ENCODE data around the gene ZBTB7C. TPM values are rescaled to one million over a fixed set of nuclear protein-coding genes. Genes with fewer than 3 reads are reported as not detected.

Gene ZBTB7C
- polyA plus RNA-seq, 1 of the 3 experiments (the other 2 are of a cell fraction) = 0.05 TPM

DNA sequence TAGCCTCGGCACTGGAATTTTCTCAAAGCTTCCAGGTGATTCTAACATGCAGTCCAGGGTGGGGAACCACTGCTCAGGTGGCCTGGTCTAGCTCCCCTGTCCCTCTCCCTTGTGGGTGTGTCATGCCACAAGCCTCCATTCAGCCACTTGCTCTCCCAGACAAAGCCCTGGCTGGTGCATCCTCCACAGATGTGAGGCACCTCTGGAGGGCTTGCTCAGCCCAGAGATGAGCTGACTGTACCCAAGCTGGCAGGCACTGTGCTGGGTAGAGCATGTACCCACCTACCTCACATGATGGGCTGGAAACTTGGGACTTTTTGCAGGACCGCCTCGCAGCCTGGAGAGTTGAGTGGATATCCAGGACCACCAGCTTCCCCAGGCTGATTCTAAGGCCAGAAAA, 88.1 kb downstream of the ZBTB7C start:
- H3K27me3 ChIP-seq (ENCODE audit: insufficient read depth) = no peaks in the 10 kb centered on the region
- H4K20me1 ChIP-seq (ENCODE audit: insufficient read depth) = no peaks in the 10 kb centered on the region
- H3K4me2 ChIP-seq = no peak overlapping the region
- no peaks in the 10 kb centered on the region for H3K9me3 ChIP-seq
- TF ChIP-seq MEF2A (IDR thresholded peaks at IDR 0.05; ENCODE audit: borderline replicate concordance, low read depth) (no peak), TAF1 (IDR thresholded peaks at IDR 0.05; ENCODE audit: borderline replicate concordance, low read depth, low read length) (no peak), FOXM1 (IDR thresholded peaks at IDR 0.05; ENCODE audit: low read depth) (no peak), SMC3 (IDR thresholded peaks at IDR 0.05; ENCODE audit: low read depth, low read length) (no peak), NRF1 (IDR thresholded peaks at IDR 0.05; ENCODE audit: low read depth, low read length) (no peak), FOSL2 (IDR thresholded peaks at IDR 0.05; ENCODE audit: borderline replicate concordance, low read depth) (no peak), GATA2 (CRISPR knock-in tag; IDR thresholded peaks at IDR 0.05) (no peak), RFX5 (IDR thresholded peaks at IDR 0.05; ENCODE audit: low read length) (no peak), POLR2AphosphoS5 (IDR thresholded peaks at IDR 0.05; ENCODE audit: low read depth, low read length) (no peak), CHD2 (IDR thresholded peaks at IDR 0.05; ENCODE audit: low read length, partially characterized antibody) (no peak), YY1 (IDR thresholded peaks at IDR 0.05; ENCODE audit: low read depth) (no peak), ELF1 (IDR thresholded peaks at IDR 0.05) (no peak)
- TF ChIP-seq, protein P1, sequence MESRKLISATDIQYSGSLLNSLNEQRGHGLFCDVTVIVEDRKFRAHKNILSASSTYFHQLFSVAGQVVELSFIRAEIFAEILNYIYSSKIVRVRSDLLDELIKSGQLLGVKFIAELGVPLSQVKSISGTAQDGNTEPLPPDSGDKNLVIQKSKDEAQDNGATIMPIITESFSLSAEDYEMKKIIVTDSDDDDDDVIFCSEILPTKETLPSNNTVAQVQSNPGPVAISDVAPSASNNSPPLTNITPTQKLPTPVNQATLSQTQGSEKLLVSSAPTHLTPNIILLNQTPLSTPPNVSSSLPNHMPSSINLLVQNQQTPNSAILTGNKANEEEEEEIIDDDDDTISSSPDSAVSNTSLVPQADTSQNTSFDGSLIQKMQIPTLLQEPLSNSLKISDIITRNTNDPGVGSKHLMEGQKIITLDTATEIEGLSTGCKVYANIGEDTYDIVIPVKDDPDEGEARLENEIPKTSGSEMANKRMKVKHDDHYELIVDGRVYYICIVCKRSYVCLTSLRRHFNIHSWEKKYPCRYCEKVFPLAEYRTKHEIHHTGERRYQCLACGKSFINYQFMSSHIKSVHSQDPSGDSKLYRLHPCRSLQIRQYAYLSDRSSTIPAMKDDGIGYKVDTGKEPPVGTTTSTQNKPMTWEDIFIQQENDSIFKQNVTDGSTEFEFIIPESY (IDR thresholded peaks at IDR 0.05; ENCODE audit: borderline replicate concordance, low read depth) = no peak
- TF ChIP-seq, protein P2, sequence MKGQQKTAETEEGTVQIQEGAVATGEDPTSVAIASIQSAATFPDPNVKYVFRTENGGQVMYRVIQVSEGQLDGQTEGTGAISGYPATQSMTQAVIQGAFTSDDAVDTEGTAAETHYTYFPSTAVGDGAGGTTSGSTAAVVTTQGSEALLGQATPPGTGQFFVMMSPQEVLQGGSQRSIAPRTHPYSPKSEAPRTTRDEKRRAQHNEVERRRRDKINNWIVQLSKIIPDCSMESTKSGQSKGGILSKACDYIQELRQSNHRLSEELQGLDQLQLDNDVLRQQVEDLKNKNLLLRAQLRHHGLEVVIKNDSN (IDR thresholded peaks at IDR 0.05; ENCODE audit: borderline replicate concordance, low read depth) = no peak
- TF ChIP-seq, protein P3, sequence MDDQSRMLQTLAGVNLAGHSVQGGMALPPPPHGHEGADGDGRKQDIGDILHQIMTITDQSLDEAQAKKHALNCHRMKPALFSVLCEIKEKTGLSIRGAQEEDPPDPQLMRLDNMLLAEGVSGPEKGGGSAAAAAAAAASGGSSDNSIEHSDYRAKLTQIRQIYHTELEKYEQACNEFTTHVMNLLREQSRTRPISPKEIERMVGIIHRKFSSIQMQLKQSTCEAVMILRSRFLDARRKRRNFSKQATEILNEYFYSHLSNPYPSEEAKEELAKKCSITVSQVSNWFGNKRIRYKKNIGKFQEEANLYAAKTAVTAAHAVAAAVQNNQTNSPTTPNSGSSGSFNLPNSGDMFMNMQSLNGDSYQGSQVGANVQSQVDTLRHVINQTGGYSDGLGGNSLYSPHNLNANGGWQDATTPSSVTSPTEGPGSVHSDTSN (IDR thresholded peaks at IDR 0.05) = no peak
- TF ChIP-seq, protein P4, sequence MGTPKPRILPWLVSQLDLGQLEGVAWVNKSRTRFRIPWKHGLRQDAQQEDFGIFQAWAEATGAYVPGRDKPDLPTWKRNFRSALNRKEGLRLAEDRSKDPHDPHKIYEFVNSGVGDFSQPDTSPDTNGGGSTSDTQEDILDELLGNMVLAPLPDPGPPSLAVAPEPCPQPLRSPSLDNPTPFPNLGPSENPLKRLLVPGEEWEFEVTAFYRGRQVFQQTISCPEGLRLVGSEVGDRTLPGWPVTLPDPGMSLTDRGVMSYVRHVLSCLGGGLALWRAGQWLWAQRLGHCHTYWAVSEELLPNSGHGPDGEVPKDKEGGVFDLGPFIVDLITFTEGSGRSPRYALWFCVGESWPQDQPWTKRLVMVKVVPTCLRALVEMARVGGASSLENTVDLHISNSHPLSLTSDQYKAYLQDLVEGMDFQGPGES (IDR thresholded peaks at IDR 0.05; ENCODE audit: low read depth, low read length) = no peak
- no peaks in the 10 kb centered on the region for H3K9me2 ChIP-seq
- H3K27ac ChIP-seq (ENCODE audit: low read depth in 2 of 2, low read length in 1 of 2) = peak overlapping the region in 1 of 2 experiments; percentile 86; a peak in 2 of 4 replicates
- H3K9ac ChIP-seq = no peak overlapping the region
- H2AFZ ChIP-seq (ENCODE audit: low read depth) = no peak overlapping the region
- CTCF ChIA-PET = interaction anchor here (1.0 to 1.5 kb wide), 8 partner anchors 16 to 291 kb away, joined by 3 to 5 read pairs (median 3); no protein-coding TSS in a partner anchor
- POLR2A ChIA-PET = no interaction called here
- no peaks in the 10 kb centered on the region for H3K36me3 ChIP-seq (replicated peaks in 1 of 2; ENCODE audit: control insufficient read depth in 1 of 2, insufficient read depth in 2 of 2, low read length in 1 of 2)
- no peak for DNase-seq
- 83% methylated on average over 1 of the region's 3 CpGs for WGBS (ENCODE audit: low lambda C conversion rate)
- no peaks in the 10 kb centered on the region for H3K79me2 ChIP-seq (ENCODE audit: insufficient read depth)
- H3F3A ChIP-seq (replicated peaks; ENCODE audit: insufficient read depth) = peaks cover 2% of the 10 kb centered on the region
- no peak overlapping the region for H3K4me3 ChIP-seq (ENCODE audit: low read depth in 2 of 2, low read length in 1 of 2)
- H3K4me1 ChIP-seq (ENCODE audit: control insufficient read depth in 1 of 2, insufficient read depth in 2 of 2, low read depth in 1 of 2, low read length in 1 of 2) = peaks cover 20 to 47% of the 10 kb centered on the region in 2 experiments; a peak in 3 of 4 replicates

All from SK-N-SH (cell line).